Lung (tissue), 12 donors: Measurements from ENCODE around the gene RNF43. TPM values are rescaled to one million over a fixed set of nuclear protein-coding genes. Genes with fewer than 3 reads are reported as not detected.

Experiments
- ATAC-seq: fragments of 200-7000 bp; cut with Tn5 transposase; one replicate; pipeline ENCODE4 v1.9.1; 2020; ENCODE audit warnings: moderate number of reproducible peaks; ENCODE audit not compliant: insufficient read depth, low FRiP score
- DNase-seq, 3 donors: peaks; one replicate each; pipeline ENCODE4 v3.0.0-alpha.2; 2013 to 2017
- H3K27ac ChIP-seq, 2 donors: one replicate each; pipeline ENCODE4 v1.5.1; 2013; ENCODE audit warnings: mild to moderate bottlenecking in 2 of 2, moderate library complexity in 2 of 2, control low read depth in 1 of 2, inconsistent platforms in 1 of 2, low read depth in 1 of 2, low read length in 1 of 2
- H3K27me3 ChIP-seq, 3 donors: one replicate each; pipeline ENCODE4 v1.5.1; 2013; ENCODE audit warnings: low read length in 2 of 3; ENCODE audit not compliant: control insufficient read depth in 3 of 3, insufficient read depth in 3 of 3
- H3K36me3 ChIP-seq, 4 donors: one replicate each; pipeline ENCODE4 v1.5.1; 2013; ENCODE audit warnings: low read length in 4 of 4, mild to moderate bottlenecking in 1 of 4, moderate library complexity in 1 of 4; ENCODE audit not compliant: control insufficient read depth in 4 of 4, insufficient read depth in 4 of 4
- H3K4me1 ChIP-seq, 5 donors: one replicate each; pipeline ENCODE4 v1.5.1; 2013; ENCODE audit warnings: low read length in 5 of 5, mild to moderate bottlenecking in 2 of 5, moderate library complexity in 1 of 5; ENCODE audit not compliant: control insufficient read depth in 5 of 5, insufficient read depth in 5 of 5
- H3K4me3 ChIP-seq: one replicate; pipeline ENCODE4 v1.5.1; 2013; ENCODE audit warnings: mild to moderate bottlenecking, control low read depth, moderate library complexity
- H3K9ac ChIP-seq, 2 donors: one replicate each; pipeline ENCODE4 v1.5.1; 2013; ENCODE audit warnings: low read length in 2 of 2, control low read depth in 1 of 2; ENCODE audit not compliant: insufficient read depth in 1 of 2
- H3K9me3 ChIP-seq, 4 donors: one replicate each; pipeline ENCODE4 v1.5.1; 2013; ENCODE audit warnings: low read length in 3 of 4, mild to moderate bottlenecking in 1 of 4, moderate library complexity in 1 of 4; ENCODE audit not compliant: control insufficient read depth in 4 of 4, insufficient read depth in 3 of 4
- CTCF ChIP-seq: IDR thresholded peaks from 2 replicates; pipeline ENCODE4 v1.5.1; 2012; ENCODE audit warnings: mild to moderate bottlenecking; ENCODE audit errors: control extremely low read depth, extremely low read depth
- WGBS, 2 donors: extraction: QIAGEN DNeasy Blood & Tissue Kit; methylation state at CpG; one replicate each; pipeline ENCODE4 v1.1.7; 2013; 5-methylcytosine and 5-hydroxymethylcytosine counted together
- polyA plus RNA-seq, 2 donors: library from polyadenylated mRNA; stranded (reverse); fragments of 200-250 nt; gene quantifications; one replicate each; pipeline ENCODE4 v1.2.1, GENCODE V29; 2013
- total RNA-seq, 2 donors: library from RNA; depleted of rRNA in 1 of 2; stranded (reverse); fragments of >200 nt in 1 of 2; gene quantifications; one replicate each; pipeline ENCODE4 v1.2.1, GENCODE V29; 2014 to 2021
- donor health status: control.
- donor health status: control.
- donor health status: Bipolar disorder and iron deficiency.
- donor health status: healthy.
- donor health status: DM: yes; HTN: yes; CAD: no.

RNF43 gene
- total and polyA plus RNA-seq, 4 donors = 3.7 to 32.9 (median 7.8) TPM

- no peaks in the 10 kb centered on the region for H3K27me3 ChIP-seq
- whole genome bisulfite sequencing, 2 donors = 60 to 81% methylated on average over 6 of the region's 6 CpGs
- peaks cover 0 to 59% (median 5%) of the 10 kb centered on the region in 5 donors for H3K4me1 ChIP-seq
- peak overlapping the region; percentile 27 to 95 for H3K9ac ChIP-seq
- TF ChIP-seq CTCF = no peak
- no peaks in the 10 kb centered on the region for H3K36me3 ChIP-seq
- H3K9me3 ChIP-seq = no peaks in the 10 kb centered on the region
- no peak overlapping the region for H3K4me3 ChIP-seq
- peak overlapping the region; percentile 9 to 33 for H3K27ac ChIP-seq
- DNase-seq = peak; percentile 65 to 71 (median 70)
- ATAC-seq = no peak
These were observed 1.8 kb downstream of the RNF43 start for GRCh38 chr17:58415371-58416055.

- WGBS, 2 donors = 57 to 86% methylated on average over 3 of the region's 3 CpGs
- no peak overlapping the region for H3K4me3 ChIP-seq
- no peak for TF ChIP-seq CTCF
- ATAC-seq (no peak), DNase-seq (peak; percentile 41 to 67 (median 57))
- peaks cover 0 to 60% (median 6%) of the 10 kb centered on the region in 5 donors for H3K4me1 ChIP-seq
- peak overlapping the region; percentile 34 to 95 for H3K9ac ChIP-seq
- no peak overlapping the region for H3K27ac ChIP-seq
- H3K36me3 ChIP-seq = no peaks in the 10 kb centered on the region
- no peaks in the 10 kb centered on the region for H3K9me3 ChIP-seq
- H3K27me3 ChIP-seq = no peaks in the 10 kb centered on the region
These were observed 2.7 kb downstream of the RNF43 start for GRCh38 chr17:58414596-58414997.

GRCh38 chr17:58413684-58414083, 3.6 kb downstream of the RNF43 start:
- WGBS, 2 donors = 48 to 69% methylated on average over 2 of the region's 2 CpGs
- no peak overlapping the region for H3K4me3 ChIP-seq
- H3K4me1 ChIP-seq = peaks cover 0 to 60% (median 6%) of the 10 kb centered on the region in 5 donors
- DNase-seq (peak in 2 of 3 donors; percentile 59 to 60), ATAC-seq (no peak)
- H3K27me3 ChIP-seq = no peaks in the 10 kb centered on the region
- peak overlapping the region in 1 of 2 donors; percentile 79 for H3K9ac ChIP-seq
- TF ChIP-seq CTCF = no peak
- no peaks in the 10 kb centered on the region for H3K36me3 ChIP-seq
- H3K27ac ChIP-seq = no peak overlapping the region
- H3K9me3 ChIP-seq = no peaks in the 10 kb centered on the region
